ENCODE data around the gene WDR93. TPM values are rescaled to one million over a fixed set of nuclear protein-coding genes. Genes with fewer than 3 reads are reported as not detected.

WDR93 gene
- total and polyA plus RNA-seq, 2 of the 4 experiments (the other 2 are of a cell fraction): not detected

- in situ Hi-C loops (cut with MboI; ENCODE audit: low sequenced_read_pairs) (no loop called here), dilution Hi-C loops (cut with HindIII; ENCODE audit: low sequenced_read_pairs, unreplicated experiment) (no loop called here), intact Hi-C loops (cut with micrococcal nuclease) (no loop called here)
- no peak overlapping the region for H3K9ac ChIP-seq (ENCODE audit: low read depth, low read length)
- H2BK5ac ChIP-seq (ENCODE audit: low read depth, low read length, poor library complexity, severe bottlenecking): no peak overlapping the region
- H3K79me1 ChIP-seq (ENCODE audit: low read depth in 1 of 2, low read length in 2 of 2): peaks cover 16 to 31% of the 10 kb centered on the region in 2 experiments
- H3K4ac ChIP-seq (ENCODE audit: low read depth, low read length): peak overlapping the region; percentile 15
- peak overlapping the region in 1 of 2 experiments; percentile 76; a peak in 3 of 4 replicates for H4K8ac ChIP-seq (ENCODE audit: low read depth in 2 of 2, low read length in 2 of 2)
- H2BK20ac ChIP-seq (ENCODE audit: low read depth, low read length): peak overlapping the region; percentile 49; the same call in 1 of the 2 replicates
- H3K14ac ChIP-seq (replicated peaks; ENCODE audit: low read depth, low read length): peak overlapping the region; percentile 58; the same call in 1 of the 2 replicates
- peak overlapping the region; percentile 82 for H2AFZ ChIP-seq (replicated peaks; ENCODE audit: low read length, poor library complexity)
- H4K5ac ChIP-seq (ENCODE audit: low read depth, low read length): peak overlapping the region; percentile 47; the same call in 1 of the 2 replicates
- H3K56ac ChIP-seq (ENCODE audit: extremely low read depth, insufficient read depth, low read length): no peak overlapping the region; the same call in 1 of the 2 replicates
- peaks cover 5% of the 10 kb centered on the region for H3K4me1 ChIP-seq (ENCODE audit: control insufficient read depth, insufficient read depth, low read length)
- H3K27me3 ChIP-seq (ENCODE audit: control insufficient read depth, insufficient read depth, low read length): no peaks in the 10 kb centered on the region
- WGBS, 2 experiments (ENCODE audit: extremely low coverage in 2 of 2, insufficient read length in 1 of 2): no CpG with 5 or more reads among the region's 7 CpGs
- H3K9me3 ChIP-seq (ENCODE audit: control insufficient read depth, insufficient read depth, low read length): no peaks in the 10 kb centered on the region
- H4K20me1 ChIP-seq (ENCODE audit: insufficient read depth, low read length): peaks cover 16% of the 10 kb centered on the region
- H2BK120ac ChIP-seq (ENCODE audit: low read depth, low read length): 0 out of 2 replicates have a peak overlapping the region, but pooled peaks have one; percentile 16
- H2BK15ac ChIP-seq (ENCODE audit: low read depth, low read length): 0 out of 3 replicates have a peak overlapping the region, but pooled peaks have one; percentile 20
- H3K27ac ChIP-seq (ENCODE audit: insufficient read depth, low read length): no peak overlapping the region
- H3K9me1 ChIP-seq (ENCODE audit: insufficient read depth, low read length): peaks cover 10% of the 10 kb centered on the region
- peak; percentile 27 for DNase-seq
- ChIA-PET POLR2A (ENCODE audit: unreplicated experiment) (interaction anchor here (0.6 kb wide), 1 partner anchor 73 kb away, joined by 3 read pairs; no protein-coding TSS in a partner anchor), CTCF (no interaction called here)
- no TSS peak for BruUV-seq (replicated peaks)
- ATAC-seq (ENCODE audit: low read depth): no peak
- H3K4me3 ChIP-seq (ENCODE audit: insufficient read depth, low read depth, low read length): no peak overlapping the region
- H4K91ac ChIP-seq (ENCODE audit: insufficient read depth, low read depth, low read length): peak overlapping the region; percentile 54; the same call in 1 of the 2 replicates
- no peak for TF ChIP-seq RAD21 (IDR thresholded peaks at IDR 0.05; ENCODE audit: low read length)
- TF ChIP-seq FOS (IDR thresholded peaks at IDR 0.05; ENCODE audit: low read depth, low read length): no peak
- no peak for TF ChIP-seq MAFK (IDR thresholded peaks at IDR 0.05; ENCODE audit: low read depth, low read length)
- no peak overlapping the region for H3K23ac ChIP-seq (ENCODE audit: low read depth, low read length)
- H2AK5ac ChIP-seq (ENCODE audit: low read depth, low read length): peak overlapping the region; percentile 33; the same call in 1 of the 2 replicates
- H3K36me3 ChIP-seq (ENCODE audit: control insufficient read depth, insufficient read depth, low read length): peaks cover 6% of the 10 kb centered on the region
- no peak overlapping the region for H2AK9ac ChIP-seq (replicated peaks; ENCODE audit: low read depth, low read length, poor library complexity)
- H3K18ac ChIP-seq (ENCODE audit: low read depth, low read length): no peak overlapping the region
- no peak overlapping the region for H3K4me2 ChIP-seq (ENCODE audit: low read depth, low read length)
Measured at GRCh38 chr15:89656116-89656815, 34.3 kb upstream of the WDR93 start.

All from IMR-90 (cell line).